HG02938 (cell line): Measurements from ENCODE around the gene HS6ST3.

Source experiments
- ATAC-seq: cut with Tn5 transposase; IDR thresholded peaks from one replicate; pipeline ENCODE4 v1.9.1; 2021; ENCODE audit warnings: mild to moderate bottlenecking, moderate library complexity; ENCODE audit not compliant: unreplicated experiment

Gene HS6ST3

DNA sequence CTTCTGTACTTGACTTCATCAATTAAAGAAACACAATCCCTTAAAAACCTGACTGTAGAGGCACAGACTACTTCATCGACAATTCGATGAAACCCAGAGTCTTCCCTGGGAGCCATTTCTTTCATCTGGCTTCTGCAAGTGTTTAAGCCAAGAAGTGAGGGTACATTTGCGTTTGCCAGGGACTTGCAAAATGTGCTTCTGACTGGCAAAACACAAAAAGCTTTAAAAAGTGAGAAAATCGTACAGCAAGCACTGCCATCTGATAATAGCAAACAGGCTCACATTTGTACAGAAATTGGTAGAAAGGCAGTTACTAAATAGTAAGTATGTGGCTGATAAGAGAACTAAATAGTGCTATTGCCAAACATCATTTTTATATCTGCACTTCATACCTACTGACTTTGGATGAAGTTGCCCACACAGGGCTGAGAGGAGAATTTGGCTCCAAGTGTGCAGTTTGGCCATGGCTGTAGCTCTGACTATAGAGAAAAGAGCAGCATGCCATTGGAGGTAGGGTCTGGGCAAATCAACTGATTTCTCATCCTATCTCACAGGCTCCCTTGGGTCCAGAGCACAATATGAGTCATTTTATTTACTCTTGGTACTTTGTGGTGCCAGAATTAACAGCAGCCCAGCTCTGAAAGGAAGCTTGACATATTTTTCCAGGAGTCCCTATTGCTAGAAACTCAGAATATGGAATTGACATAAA is 546.2 kb downstream of the HS6ST3 start:
- ATAC-seq, result no peak

DNA sequence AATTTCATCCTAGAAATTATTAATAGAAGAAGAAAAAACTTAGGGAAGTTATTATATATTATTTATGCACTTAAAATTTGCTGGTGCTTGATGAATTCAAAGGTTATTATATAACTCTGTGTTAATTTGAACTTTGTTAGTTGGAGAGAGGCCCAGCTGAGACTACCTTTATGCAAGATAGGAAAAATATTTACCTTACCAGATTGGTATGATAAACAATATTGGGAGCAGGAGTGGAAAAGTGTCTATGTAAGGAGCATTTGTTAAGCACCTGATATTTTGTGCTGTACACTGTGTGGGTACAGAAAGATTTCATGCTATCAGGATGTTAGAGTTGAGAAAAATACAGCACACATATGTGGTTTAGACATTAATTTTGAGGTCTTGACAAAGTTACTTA is 547.1 kb downstream of the HS6ST3 start:
- no peak for ATAC-seq

DNA sequence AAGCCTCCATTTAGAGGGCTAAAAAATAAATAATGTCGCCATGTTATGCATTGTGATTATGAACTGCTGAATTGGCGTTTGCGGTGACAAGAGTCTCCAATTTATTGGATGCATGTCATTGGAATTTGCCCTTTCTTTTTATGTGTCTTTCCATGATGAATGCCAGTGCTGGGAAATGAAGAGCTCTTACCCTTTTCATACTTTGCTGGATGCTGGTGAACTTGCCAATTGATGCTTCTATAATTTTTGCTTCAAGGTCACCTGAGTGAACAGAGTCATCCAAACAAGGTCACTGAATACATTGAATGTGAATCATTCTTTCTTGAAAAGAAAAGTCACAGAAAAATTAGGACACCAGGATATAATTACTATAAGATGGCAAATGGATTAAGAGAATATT is 556.2 kb downstream of the HS6ST3 start:
- no peak for ATAC-seq

DNA sequence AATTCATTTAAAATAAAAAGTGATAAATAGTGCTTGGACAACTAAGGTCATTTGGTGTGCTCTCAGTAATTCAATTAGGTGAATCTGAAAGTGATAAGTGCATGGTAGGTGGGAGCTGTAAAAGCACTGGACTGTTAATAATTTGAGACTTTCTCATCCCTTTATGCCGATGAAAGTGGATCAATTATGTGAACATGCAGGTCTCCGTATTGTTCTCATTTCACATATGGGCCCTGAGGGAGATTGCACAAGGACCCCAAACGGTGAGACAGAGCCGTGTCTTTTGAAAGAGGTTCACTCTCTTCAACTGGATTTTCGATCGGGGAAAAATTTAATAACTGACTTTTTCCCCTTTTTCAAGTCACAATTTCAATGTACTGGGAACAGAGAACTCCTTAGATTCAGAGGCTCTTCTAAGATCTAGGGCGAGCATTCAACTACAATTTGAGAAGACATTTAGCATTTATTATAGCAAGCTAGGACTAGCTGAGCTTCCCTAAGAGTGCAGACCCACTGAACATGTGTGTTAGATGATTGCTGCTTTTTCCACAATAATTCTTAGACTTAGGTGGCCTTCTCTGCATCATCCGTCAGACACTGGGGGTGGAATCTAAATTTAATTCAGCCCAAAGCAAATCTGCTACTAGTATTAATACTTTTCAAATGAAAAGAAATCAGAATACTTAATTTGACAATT is 556.8 kb downstream of the HS6ST3 start:
- ATAC-seq, result no peak

DNA sequence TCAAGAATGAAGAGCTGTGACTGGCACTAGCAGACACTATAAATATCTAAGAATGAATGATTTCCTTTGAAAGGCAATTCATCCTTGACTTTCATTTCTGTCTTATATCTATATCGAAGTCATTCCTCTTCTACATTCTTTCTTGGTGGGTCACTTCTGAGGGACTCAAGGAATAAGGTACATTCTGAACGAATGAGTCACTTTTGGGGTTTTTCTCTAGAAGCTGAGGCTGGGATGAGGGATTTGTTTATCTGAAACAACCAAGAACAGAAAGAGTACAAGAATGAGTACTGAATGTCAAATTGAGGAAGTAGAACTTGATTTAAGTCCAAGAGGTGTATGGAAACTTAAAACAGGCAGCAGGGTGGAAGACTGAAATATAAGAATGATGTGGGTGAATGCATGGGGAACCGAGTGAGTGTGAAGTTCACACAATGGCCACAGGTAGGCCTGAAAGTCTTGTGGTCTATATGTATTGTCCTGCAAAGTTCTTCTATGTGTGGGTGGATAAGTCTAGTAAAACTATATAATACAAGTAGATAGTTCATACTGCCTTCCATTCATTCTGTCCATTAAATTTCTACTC is 560.5 kb downstream of the HS6ST3 start:
- ATAC-seq, result peak; percentile 96

DNA sequence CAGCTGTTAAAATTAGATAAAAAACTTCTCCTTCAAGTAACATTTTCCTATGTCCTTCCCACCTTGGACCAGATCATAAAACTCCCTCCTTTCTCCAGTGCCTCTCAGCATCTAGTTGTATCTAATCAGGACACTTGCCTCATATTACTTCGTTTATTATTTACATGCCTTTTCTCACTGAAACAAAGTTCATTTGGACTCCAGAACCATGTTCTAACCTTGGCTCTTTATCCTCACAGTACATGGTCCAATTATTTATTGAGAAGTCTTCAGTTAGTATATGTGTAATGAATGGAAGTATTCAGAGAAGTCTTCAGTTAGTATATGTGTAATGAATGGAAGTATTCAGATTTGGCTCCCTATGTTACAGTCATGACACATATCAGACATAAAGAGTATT is 561.7 kb downstream of the HS6ST3 start:
- no peak for ATAC-seq

DNA sequence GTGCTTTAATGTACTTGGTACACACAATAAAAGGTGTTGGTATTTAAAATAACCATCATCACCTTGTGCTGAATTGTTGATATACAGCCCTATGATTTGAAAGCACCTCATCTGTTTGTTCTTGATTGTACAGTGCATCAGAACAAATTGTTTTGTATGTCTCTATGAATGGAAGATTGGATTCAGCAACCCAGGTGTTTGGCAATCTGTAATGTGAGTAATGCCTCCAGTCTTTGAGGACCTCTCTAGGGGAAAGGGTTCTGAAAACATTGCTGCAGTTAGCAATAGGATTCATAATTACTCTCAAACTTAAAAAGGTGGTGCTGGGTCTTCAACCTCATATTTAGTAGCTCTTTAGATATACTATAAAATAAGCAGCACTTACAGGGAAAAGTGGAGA is 562.6 kb downstream of the HS6ST3 start:
- ATAC-seq, result no peak

DNA sequence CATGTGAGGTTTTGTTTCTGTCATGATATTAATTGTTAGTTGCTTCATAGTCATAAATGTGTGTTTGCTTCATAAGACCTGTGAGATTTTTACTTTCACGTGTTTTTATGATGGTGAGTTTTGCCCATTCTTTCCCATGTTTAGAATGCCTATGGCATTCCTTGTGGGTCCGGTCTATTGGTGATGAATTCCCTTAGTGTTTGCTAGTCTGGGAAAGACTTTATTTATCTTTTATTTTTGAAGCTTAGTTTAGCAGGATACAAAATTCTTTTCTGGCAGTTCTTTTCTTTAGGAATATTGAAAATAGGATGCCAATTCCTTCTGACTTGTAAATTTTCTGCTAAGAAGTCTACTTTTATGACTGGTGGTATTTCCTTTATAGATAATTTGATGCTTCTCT is 571.7 kb downstream of the HS6ST3 start:
- no peak for ATAC-seq

DNA sequence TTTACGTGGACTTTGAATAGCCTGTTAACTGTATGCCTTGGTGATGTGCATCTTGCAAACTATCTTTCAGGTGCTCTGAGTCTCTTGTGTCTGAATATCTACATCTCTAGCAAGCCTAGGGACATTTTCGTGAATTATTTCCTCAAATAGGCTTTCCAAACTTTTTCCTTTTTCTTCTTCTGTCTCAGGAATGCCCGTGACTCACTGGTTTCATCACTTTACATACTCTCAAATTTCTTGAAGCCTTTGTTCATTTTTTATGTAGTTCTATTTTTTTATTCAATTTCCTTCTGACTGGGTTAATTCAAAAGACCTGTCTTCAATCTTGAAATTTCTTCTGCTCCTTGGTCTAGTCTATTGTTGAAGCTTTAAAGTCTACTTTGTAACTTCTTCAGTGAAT is 572.1 kb downstream of the HS6ST3 start:
- ATAC-seq, result no peak

DNA sequence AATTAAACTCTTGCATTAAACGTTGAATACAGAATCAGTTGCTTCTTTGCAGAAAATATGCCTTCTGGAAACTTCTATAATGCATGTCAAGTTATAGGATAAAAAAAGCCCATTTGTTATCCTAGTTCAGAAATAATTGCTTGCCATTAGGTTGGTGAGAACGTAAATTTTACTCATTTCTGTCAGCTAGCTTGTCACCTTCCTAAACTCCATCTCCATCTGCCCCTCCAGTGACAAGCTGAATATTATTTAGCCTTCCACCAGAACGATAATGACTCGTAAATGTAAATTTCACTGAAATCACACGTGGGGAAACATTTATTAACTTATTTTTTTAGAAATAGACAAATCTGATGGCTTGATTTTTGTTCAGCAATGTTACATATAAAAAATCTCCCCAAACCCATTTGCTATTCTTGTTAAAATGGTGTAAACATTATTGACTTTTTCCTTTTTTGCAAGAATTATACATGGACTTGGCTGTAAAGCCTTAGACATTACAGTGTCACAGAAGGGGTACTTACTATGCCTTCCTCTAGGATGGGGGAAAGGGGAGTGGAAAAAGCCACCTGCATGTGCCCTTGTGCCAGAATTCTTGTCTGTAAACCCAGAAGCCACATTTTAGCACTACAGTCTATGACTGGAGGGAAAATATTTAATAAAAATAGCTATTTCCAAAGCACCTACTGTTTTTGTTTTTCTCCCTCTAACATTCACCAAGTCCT is 577.5 kb downstream of the HS6ST3 start:
- no peak for ATAC-seq

DNA sequence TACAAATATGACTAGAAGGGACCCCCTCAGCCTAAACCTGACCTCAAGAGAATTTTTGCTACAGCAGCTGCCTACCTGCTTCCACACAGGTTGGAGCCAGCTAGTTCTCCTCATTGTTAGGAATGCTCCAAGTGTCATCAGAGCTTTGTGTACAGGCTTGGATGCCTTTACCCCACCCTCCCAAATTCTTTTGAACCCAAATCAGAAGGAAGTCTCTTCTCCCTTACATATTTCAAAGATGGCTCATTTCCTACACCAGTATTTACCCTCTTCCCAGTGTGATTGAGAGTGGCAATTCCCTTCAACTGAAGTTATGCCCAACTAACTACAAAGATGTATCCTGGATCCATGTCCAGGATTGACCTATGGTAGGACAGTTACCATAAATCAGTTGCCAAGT is 581.2 kb downstream of the HS6ST3 start:
- no peak for ATAC-seq

DNA sequence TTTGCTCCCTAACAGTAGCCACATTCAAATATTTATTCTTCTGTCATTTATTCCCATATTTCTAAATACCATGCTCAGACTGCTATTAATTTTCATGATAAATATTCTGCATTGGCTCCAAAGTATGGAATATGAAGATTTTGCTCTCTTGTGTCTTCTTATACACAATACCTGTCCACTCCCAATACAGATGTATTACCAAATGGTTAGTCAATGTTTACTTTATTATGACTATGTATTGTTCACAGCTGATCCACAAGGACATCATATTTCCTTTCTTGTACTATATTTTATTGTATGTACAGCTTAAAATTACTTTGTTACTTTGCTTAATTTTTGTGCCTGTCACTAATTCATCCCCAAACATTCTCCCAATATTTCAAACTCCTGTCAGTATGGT is 582.1 kb downstream of the HS6ST3 start:
- no peak for ATAC-seq

DNA sequence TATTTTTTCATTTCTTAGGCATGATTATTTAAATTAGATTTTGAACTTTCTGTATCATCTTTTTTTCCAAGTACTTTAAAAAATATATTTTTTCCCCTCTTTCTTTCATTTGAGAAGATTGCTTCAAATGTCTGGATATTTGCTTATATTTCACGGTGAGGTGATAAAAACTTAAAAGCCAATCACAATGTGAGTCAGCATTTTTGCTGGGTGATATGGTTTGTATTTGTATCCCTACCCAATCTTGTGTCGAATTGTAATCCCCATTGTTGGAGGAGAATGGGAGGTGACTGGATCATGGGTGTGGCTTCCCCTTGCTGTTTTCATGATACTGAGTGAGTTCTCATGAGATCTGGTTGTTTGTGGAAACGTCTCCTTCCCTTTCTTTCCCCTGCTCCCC is 583.9 kb downstream of the HS6ST3 start:
- ATAC-seq, result no peak

DNA sequence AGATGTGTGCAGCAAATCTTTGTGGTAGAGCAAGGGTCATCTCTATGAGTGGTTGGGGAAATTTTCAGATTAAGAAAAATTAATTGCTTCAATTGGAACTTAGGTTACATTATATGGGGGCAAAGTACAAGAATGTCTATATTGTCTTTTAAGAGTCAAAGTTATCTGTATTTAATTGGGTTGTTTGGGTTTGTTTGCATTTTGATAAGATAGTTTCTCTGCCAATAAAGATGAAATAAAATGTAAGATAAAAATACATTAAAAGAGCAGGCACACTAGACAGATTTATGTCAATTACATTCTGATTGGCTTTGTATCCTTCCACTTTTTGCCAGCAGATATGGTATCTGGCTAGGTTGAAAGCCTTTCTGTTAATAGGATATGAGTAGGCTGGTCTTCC is 587.1 kb downstream of the HS6ST3 start:
- ATAC-seq, result no peak

DNA sequence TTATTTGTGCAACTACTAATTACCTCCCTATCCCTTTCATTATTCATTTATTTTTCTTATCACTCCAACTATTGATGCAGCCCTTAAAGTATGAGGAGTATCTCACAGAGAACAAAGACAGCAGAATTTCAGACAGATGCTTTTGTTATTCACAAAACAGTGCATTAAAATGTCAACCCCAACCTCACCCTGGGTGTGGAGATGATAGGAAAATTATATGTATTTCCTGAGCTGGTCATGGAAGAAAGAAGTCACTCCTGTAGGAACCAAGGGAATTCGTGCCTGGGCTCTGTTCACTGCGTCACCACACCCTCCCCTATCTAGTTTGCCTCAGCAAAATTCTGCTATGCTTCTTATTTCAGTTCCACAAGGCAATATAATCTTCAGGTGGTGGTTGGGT is 588.9 kb downstream of the HS6ST3 start:
- no peak for ATAC-seq

DNA sequence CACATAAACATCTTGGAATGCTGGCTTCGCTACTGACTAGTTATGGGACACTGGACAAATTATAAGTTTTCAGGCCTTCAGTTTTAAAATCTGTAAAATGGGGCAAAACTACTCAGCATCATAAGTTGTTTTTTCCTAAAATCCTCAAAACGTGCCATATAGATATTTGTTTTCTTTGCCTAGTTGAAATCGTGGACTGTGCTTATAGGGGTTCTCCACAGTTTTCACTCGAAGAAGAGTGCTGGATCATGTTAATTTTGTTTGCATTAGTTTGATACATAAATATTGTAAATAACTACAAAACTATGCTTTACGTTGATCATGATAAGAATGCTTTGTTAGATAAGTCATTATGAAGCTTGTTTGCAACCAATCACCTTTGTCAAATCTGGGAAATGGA is 591.0 kb downstream of the HS6ST3 start:
- no peak for ATAC-seq

DNA sequence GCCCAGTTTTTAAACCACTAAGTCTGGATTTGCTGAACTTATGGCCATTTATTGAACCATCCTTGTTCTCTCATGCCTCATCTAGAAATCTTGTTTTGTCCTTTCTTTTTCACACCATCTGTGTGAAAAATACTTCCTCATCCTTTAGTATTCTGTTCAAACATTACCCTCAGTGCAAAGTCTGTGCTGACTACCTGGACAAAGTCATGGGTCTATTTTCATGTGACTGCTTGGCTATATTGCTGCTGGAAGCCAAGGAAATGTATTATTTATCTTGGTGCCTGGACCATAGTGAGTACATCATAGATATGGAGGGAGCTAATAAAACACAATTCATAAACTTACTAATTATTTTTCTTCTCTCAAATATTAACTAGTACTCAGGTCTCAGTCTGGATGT is 591.9 kb downstream of the HS6ST3 start:
- ATAC-seq, result no peak

DNA sequence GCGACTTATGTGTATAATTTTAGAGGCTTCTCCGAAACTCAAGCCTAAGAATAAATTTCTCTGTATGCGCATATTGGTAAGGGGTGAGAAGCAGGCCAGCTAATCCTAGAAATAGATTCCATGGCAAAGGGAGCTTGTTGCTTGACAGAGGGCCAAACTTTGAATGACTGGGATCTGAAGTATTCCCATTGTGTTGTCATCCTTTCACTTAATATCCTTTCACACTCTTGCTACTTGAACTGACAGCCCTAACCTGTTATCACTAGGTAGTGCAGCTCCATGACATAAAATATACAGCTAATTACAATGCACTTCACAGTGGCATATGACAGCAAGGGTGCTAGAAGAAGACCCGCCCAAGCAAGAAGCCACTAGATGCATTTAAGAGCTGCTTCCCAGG is 594.6 kb downstream of the HS6ST3 start:
- no peak for ATAC-seq

DNA sequence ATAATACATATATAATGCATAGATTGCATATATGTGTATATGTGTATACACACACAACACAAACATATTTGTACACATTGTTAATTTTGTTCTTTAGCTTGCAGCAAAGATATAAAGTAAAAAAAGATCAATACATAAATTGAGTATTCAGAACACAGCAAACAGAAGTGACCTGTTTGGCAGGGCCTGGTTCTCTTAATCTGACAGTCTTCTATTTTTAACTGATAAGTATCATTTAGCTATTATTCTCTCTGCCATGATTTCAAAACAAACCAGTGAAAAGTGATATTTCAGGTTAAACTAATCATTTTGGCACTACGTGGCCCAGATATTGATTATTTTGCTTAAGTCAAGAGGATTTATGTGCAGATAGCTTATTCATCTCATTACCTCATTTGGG is 595.0 kb downstream of the HS6ST3 start:
- no peak for ATAC-seq

DNA sequence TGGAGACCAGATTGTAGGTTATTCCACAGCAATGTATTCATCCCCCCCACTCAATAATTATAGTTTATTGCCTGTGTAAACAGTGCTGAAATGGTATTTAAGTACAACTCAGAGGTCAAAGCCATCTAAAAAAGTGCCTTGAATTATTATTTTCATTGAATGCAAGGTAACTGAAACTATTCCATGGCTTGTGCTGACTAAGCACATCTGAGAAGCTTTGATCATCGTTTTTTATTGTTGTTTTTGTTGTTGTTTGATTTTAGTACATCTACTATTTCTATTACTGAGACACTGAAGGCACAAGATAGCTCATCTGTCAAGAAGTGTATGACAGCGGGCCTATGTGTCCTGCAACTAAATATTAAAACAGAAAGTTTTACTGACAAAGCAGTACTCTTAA is 596.4 kb downstream of the HS6ST3 start:
- no peak for ATAC-seq

DNA sequence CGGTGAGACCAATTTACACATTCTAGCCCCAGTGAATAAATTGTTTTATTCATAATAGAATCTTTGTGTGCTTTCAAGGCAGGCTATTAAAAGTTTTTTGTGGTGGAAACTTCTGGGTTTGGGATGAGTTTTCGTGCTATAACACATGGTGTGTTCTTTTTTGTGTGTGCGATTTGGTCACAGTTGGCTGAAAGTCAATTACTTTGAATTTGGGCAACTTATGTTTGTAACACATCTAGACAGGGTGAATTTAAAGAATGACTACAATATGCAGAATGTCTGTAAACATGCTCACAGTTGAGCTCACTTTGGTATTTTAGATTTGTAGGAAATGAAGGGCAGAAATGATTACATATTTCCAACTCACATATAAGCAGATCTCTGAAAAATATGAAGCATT is 597.3 kb downstream of the HS6ST3 start:
- no peak for ATAC-seq

DNA sequence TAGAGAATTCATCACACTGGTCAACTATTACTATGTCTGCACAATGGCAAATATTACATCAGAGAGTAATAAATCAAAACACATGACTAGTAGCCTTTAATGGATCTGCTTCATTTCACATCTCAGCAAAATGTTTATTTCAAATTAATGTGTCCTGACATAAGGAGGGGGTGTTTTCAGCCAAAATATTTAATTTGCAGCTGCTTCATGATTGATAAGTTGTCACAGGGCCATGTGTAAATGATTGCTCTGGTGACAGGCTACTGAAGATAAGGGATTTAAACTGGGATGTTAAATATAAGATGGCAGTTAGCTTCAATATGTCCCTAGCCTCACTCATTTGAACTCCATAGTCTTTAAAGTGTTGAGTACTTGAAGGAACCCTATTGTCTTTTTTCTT is 601.1 kb downstream of the HS6ST3 start:
- ATAC-seq, result no peak
